ENCODE measurements around the gene TAF4. TPM values are rescaled to one million over a fixed set of nuclear protein-coding genes. Genes with fewer than 3 reads are reported as not detected.

Gene TAF4
- total RNA-seq, 1 donor from 2014 or later: 19.9 TPM

DNA sequence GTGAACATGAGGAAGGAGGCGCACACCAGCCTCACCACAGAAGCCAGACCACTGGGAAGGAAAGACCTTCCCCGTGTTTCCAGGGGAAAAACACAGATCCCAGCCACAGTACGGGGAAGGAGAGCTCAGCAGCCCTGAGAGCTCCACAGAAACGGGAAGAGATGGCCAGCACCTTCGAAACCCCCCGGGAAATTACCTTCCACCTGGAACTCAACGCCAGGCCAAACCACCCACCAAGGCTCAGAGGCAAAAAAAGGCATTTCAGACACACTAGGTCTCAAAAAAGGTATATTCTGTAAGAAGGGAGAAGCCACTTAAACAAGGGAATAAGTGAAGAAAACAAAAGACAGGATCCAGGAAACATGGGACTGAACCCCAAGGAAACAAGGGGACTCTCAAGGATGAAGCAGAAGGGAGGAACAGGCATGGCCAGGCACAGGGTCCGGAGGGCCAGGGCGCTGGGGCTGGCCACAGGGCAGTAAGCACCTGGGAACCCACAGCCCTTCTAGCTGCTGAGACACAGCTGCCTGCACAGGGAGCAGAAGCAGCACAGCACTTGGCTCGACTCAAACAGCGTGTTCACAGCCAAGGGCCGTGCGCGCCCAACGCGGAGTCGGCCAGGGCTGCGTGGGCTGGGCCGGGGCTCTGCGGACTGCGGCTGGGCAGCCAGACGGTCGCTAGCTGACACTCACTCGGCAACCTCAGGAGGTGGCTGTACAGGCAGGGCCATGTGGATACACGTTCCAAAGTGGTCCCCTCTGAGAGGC, 44.6 kb downstream of the TAF4 start:
- DNase-seq (ENCODE audit: low read depth): no peak

DNA sequence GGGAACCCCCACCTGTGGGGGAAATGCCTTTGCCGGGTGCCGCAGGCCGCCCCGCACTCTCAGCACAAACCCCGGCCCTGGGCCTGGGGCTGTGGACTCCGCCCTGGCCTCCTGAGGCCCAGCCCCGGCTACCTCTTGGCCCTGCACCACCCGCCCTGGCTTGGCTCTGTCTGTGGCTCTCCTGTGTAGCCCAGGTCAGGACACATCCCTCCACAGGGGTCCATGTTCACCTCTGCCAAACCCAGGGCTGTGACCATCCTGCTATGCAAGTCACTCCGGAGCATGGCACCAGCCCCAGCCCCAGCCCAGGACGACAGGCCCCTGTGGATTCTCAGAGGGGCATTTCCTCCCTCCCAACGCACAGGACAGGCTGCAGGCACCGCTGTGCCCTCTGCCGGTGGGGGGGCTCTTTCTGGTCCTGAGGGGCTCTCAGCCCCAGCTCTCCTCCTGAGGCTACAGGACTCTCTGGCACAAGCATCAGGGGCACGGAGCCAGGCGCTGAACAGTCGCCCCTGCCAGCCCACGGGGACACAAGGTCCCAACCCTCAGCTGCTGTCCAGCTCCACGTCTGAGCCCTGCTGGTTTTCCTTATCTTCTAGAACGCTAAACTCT, 45.7 kb downstream of the TAF4 start:
- DNase-seq (ENCODE audit: low read depth): no peak

DNA sequence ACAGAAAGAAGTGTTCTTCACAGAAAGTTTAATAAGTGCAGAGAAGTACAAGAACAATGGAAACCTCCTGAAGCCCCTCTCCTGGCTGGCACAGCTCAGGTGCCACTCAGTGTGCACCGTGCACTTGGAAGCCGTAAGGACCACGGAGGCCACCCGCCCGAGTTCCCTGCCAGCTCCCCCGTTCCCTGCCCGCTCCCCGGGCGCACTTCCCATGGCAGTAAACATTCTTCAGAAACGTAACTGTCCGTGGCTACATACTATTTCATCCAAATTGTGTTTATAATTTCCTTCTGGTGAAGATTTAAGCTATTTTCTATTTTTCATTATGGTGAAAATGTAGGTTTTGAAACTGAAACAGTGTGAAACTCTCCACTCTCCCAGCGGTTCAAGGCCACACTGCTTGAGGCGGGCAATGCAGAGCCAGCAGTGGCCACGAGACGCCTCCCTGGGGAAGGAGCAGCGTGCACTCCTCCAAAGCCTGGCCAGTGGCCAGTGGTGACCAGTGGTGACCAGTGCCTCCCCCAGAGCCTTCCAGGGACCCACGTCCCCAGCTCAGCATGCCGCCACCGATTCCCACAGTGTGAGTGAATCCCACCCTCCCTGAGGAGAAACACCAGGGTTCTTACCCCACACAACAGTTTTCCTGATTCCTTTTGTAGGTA, 46.4 kb downstream of the TAF4 start:
- DNase-seq (ENCODE audit: low read depth): no peak

DNA sequence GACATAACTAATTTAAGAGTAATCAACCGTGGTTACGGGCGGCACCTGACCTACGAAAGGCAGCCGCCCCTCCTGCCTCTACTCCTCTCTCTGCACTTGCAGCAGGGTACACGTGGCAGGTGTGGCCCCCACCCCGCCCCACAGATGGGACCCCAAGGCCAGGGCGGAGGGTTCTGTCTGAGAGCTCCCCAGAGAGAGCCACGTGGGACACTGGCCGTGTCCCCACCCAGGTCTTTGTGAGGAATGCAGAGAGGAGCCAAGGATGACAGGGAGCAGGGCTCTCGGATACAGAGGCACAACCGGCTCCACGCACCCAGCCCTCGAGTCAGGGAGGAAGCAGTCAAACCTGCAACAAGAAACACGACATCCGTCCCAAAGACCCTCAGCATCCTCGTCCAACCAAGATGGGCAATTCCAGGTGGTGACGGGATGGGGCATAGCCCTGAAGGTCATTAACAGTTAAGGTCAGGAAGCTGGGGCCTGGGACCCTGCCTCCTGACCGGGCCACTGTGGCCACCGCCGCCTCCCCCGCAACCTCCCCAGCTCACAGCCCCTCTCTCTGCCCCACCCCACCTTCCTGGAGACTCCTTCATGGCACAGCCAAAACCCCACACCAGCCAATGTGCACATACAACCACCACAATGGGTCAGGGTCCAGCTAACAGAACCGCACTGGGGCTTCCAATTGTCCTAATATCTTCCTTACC, 47.1 kb downstream of the TAF4 start:
- DNase-seq (ENCODE audit: low read depth): no peak

DNA sequence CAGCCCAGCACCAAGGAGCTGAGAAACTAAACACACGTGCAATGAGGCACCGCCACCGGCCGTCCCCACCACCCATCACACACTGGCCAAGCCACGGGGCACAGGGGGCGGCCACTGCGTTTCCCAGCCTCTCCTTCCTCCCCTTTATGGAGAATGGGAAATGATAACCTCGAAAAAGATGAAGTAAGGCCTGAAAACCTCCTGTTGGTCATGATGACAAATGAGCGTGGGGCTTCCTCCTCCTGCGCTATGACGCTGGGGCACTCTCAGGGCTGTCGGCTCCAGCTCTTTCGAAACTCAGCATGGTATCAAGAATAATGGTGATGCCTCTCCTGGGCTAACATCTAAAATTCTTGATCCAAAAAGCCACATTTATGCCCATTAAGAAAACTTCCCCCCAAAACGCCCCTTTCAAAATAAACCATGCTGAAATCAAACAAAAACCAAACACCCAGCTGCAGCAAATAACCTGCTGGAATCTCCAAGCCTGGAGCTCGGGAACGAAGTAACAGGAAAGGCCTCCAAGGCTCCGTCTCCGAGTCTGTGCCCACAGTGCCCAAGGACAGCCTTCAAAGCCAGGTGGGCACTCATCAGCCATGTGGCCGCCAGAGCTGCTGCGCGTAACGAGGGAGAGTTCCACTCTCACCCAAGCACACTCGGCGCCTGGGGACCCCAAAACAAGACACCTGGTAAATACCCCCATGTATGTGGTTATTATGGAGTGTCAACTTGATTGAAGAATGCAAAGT, 50.0 kb downstream of the TAF4 start:
- DNase-seq (ENCODE audit: low read depth): no peak

DNA sequence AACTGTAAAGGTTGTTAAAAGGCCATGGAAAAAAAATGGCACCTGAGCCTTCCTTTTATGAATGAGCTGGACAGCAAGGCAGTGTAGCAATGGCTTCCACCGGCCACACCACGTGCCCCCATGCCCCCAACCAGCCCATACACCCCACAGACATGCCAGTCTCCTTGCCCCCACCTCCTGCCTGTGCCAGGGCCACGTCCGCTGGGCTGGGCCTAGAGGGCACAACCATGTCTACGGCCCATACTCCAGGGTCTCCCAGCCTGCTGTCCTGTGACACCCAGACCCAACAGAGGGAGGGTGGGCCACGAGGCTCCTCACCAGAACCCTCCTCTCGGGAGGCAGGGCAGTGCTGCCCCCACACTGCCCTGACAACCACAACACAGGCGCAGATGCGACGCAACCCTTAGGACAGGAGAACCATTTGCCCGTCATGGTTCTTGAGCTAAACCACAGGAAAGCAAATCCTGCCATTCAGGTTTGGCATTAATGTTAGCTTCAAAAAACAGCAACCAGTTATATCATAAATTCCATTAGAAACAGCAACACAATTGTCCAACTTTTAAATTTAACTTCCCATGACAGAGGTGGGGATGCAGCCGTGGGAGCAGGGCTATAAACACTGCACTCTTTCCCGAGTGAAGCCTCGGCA, 50.7 kb downstream of the TAF4 start:
- DNase-seq (ENCODE audit: low read depth): no peak

DNA sequence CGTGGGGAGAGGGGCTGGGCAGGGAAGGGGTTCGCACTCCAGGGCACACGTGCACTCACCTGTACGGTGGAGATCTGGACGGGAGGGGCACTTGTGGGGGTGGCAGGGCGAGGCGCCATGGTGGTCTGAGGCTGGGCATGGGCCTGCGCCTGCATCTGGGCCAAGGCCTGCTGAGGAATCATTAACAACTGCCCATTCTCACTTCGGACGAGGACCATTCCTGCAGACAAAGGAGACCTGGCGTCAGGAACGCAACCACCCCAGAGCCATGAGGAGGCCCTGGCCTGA, 51.2 kb downstream of the TAF4 start:
- DNase-seq (ENCODE audit: low read depth): no peak

DNA sequence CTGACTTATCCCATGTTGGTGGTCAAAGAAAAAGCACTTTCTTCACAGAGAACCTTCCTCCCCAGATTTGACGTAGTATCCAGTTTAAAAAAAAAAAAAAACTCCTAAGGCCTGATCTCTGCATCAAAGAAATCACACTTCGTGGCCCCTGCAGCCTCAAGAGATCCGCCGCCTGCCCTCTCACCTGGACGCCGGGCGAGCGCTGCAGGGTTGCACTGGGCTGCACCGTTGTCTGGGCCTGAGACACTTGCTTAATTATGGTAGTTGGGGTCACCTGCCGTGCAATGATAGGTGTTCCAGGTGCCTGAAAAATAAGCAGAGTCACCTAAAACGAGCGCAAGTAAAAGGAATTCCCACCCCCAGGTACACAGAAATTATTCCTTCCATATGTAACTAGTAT, 53.0 kb downstream of the TAF4 start:
- no peak for DNase-seq (ENCODE audit: low read depth)

DNA sequence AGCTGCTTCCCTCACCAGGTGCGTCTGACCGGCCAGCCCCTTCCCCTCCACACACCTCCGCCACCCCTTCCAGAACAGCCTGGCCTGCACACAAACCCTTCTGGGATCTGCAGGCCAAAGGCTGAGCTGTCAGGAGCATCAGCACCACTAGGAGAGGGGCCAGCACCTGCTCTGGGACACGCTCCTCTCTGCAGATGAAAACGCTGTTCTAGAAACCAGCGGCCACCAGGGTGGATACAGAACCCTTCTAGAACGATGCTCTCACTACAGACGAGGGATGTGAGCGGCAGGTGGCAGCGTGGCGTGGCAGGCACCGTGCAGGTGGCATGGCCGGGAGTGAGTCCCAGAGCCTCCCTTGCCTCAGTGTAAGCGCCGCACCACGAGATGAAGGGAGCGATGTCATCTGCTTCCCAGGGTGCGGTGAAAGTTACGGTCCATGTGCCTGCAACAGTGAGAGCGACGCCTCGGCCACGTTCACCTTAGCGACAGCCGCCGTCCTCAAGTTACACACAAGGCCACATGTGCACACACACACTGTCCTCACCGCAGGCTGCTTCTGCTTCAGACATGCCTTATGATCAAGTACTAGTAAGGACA, 53.6 kb downstream of the TAF4 start:
- no peak for DNase-seq (ENCODE audit: low read depth)

DNA sequence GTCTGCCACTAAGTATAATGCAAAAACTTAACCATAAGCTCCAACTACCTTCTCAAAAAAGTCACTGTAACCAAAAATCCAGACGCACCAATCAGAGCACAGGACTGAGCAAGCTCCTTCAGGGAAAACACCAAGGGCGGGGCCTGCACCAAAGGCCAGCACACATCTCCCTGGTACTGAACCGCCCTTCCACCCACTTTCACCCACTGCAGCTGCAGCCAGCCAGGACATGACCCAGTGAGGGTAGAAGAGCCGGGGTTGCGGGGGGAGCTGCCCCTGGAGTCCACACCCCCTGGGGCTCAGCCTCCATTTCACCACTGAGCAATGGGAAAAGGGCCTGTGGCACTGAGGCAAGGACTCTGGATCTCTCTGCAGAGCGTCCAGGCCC, 54.3 kb downstream of the TAF4 start:
- no peak for DNase-seq (ENCODE audit: low read depth)

DNA sequence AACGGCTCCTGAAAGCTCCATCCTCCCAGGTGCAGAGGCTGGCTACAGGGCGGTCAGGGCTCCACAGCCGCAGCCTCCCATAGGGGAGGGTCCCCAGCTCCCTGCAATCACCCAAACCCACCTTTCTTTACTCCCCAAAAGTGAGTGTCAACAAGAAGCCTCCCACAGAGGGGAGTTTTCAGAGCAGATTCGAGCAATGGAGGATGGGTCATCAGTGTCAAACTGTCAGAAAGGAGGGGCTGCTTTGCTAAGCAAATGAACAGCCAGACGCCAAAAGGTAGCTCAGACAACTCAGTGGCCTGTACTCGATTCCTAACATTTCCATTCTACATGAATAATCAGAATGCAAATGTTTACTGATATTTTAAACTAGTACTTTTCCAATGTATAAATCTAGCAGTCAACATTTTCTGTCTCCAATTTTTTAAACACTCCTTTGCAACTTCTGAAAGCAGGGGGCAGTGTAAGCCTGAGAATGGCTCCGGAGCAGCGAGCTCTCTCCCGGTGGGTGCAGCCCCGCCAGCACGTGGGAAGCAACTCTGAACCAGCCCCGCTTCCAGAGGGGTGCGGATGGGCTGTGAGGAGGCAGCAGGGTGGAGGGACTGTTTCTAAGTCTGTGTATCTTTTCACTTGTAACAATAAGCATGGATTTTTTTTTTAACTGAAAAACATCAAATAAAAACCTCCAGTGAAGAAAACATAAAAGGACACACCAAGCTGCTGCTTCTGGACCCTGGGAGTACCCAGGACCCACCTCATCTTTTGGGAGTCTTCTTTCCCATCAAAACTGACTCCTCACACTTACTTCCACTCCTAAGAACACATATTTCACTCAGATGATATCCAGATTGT, 54.9 kb downstream of the TAF4 start:
- peak; percentile 30 for DNase-seq (ENCODE audit: low read depth)

DNA sequence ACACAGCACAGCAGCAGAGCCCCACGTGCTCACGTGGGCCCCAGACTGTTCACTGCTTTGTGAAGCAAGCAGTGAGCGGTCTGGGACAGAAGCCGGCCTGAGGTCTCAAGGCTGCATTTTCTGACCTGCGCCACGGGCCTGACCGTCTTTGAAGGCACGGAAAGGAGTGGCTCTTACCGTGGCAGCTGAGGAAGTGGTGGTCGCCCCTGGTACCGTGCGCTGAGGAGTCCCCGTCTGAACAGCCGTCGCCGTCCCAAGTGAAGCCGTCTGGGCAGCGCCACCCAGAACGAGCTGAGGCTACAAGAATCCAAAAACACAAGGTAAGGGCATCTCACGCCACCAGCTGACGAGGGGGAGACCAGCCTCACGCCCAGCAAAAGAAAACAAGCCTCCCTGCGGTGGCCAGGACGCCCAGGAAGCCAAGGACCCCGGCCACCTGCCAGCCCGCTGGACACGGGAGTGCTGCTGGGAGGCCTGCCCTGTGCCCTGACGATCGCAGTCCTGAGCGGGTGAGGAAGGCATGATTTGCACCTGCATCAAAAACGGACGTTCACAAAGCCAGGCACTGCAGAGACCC, 55.7 kb downstream of the TAF4 start:
- DNase-seq (ENCODE audit: low read depth): no peak

DNA sequence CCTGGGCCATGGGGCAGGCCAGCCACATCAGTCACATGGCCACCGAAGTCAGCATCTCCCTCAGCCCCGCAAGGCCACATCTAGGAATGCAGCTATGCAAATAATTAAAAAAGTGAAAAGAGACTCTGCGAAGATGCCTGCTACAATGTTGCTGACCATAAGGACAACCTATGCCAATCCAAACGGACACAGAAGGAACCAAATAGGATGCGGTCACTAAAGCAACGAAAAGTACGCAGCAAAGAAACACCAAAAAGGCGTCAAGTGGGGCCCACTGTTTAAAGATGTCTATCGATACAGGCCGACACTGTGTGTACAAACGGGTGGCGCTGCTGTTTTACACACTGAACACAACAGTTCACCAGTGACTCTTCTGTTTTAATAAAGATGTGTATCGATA, 56.4 kb downstream of the TAF4 start:
- no peak for DNase-seq (ENCODE audit: low read depth)

DNA sequence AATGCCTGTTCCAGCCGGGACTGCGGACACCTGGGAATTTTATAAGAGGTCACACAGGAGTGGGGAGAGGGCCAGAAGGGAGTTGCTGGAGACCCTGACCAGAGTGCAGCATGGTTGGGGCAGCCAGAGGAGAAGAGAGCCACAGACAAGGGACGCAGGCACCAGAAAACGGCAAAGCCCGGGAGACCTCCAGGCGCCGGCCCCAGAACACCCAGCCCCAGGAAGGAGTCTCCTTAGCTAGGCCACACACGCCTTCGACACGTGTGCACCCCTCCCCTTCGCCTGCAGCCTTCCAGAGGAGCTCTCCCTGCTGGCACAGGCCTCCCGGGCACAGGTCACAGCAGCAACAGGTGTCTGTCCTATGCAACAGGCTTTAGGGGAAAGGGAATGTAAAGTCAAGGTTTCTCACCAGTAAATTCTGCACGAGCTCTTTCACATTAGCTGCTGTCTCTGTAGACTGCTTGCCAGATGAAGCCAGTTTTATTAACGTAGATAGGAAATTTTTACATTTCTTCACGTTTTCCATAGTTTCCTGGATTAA, 57.0 kb downstream of the TAF4 start:
- DNase-seq (ENCODE audit: low read depth): no peak

DNA sequence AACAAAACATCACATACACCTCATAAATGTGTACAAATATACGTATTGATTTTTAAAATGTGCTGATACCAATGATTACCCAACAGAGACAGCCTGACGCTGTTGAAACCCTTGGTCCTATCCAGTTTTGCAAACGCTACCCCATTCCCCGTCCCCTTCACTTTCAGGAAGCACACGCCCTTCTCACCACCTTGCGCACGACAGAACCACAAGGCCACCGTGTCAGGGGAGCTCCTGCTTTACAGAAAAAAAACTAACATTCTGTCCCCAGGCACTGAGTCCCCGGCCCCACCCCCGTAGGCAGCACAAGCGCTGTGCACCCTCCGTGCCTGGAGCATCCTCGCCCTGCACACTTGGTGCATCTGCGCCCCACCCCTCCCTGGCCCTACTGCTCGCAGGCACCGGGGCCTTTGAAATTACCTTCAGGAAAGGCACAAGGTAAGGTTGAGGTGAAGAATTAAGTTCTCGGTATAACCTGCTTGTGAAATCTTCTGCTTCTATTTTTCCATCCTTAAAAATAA, 58.5 kb downstream of the TAF4 start:
- DNase-seq (ENCODE audit: low read depth): no peak

DNA sequence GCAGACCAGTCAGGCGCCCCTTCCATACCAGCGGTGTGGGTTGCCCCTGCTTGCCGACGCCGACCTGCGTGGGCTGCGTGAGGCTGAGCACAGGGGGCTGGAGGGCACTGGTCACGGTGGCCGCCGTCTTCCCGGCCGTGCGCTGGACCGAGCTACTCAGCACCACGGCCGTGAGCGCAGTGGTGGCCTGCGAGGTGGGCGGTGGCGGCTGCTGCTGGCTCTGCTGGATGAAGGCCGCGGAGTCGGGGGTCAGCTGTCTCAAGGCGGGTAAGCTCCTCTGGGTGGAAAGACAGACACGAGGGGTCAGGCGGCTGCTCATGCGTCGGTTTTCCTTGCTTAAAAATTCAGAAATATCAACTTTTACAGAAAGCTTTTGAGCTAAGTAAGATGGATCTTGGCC, 59.2 kb downstream of the TAF4 start:
- DNase-seq (ENCODE audit: low read depth): no peak

DNA sequence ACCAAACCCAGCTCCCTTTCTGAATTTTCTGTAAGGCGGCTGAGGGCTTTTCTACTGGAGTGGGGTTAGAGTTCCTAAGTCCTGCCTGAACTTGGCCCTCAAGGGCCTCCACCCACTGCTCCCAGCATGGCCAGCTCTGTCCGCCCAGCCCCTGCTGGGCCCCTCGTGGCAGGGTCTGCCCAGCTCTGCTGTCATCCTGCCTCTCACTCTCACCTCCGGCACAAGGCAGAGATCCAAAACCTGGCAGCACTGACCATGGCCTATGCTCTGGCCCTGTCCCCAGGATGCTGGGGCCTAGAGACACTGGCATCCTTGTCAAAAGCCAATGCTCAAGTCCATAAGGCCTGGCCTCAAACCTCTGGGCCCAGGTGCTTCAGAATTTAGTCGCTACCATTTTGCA, 61.1 kb downstream of the TAF4 start:
- DNase-seq (ENCODE audit: low read depth): no peak

DNA sequence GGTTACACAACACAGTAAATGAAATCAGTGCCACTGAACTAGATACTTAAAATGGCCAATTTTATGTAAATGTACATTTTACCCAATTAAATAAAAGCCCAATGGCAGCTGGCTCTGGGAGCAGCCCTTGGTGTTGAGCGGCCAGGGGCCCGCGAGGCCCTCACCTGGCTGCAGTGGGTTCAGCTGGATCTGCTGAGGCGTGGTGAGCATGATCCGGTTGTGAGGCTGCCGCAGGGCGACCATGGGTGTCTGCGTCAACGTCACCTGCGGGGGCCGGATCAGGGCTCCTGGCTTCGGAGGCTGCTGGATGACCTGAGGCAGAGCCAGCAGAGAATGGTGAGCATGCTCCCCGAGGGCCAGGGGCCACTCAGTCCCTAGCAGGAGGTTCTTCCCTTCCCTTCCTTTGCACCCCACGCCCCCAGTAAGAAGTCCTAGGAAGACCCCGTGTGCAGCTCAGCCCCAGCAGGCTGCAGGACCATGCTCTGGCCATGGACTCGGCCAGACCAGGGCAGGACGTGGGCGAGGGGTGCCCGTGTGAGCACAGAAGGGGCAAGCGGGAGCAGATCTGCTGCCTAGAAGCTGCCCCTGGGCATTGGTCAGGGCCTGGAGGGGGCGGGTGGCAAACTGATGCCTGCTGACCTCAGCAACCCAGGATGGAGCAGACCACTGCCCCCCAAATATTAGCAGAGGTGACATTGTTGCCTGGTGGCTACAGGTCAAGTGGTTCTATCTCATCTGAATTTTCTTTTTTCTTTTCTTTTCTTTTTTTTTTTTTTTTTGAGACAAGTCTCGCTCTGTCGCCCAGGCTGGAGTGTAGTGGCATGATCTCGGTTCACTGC, 61.9 kb downstream of the TAF4 start:
- DNase-seq (ENCODE audit: low read depth): no peak

All from renal cortical epithelial cell (primary cell).